ENCODE results near the gene ZDHHC3.

DNA sequence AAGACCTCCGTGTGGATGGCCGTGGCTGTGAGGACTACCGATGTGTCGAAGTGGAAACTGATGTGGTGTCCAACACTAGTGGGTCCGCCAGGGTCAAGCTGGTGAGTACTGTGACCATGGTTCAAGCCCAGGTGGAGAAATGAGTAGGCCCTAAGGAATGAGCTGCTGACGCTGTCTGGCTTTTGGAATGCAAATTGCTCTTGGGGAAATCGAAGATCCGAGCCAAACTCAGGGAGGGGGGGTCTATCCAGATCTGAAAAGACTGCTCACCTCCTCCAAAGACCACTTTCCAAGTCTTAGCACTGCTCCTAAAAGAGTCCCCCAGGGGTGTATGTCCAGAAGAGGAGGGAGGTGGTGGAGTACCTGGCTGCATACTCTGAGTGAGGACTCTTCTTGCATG, 13.2 kb upstream of the ZDHHC3 start:
- TF ChIP-seq TAF1 (IDR thresholded peaks at IDR 0.05; ENCODE audit: borderline replicate concordance, insufficient read depth, low read length) (no peak), POLR2AphosphoS5 (IDR thresholded peaks at IDR 0.05; ENCODE audit: low read depth, low read length) (no peak), SIN3A (IDR thresholded peaks at IDR 0.05; ENCODE audit: borderline replicate concordance, insufficient read depth, low read length) (no peak)
